H9 (cell line): ENCODE results near the gene GALE. TPM values are rescaled to one million over a fixed set of nuclear protein-coding genes. Genes with fewer than 3 reads are reported as not detected.

Source experiments
- DNase-seq: peaks from one replicate; pipeline ENCODE4 v3.0.0-alpha.2; 2017
- H2AFZ ChIP-seq: one replicate; pipeline ENCODE4 v1.6.1; 2013; ENCODE audit warnings: mild to moderate bottlenecking, low read length, control low read depth, moderate library complexity
- H2AK5ac ChIP-seq: 2 replicates; pipeline ENCODE4 v1.6.1; 2013; ENCODE audit warnings: low read length, control low read depth, mixed read lengths; ENCODE audit not compliant: insufficient read length
- H2BK120ac ChIP-seq: one replicate; pipeline ENCODE4 v1.6.1; 2013; ENCODE audit warnings: low read depth, mild to moderate bottlenecking, low read length, control low read depth, inconsistent platforms; ENCODE audit not compliant: poor library complexity, severe bottlenecking
- H2BK12ac ChIP-seq: 2 replicates; pipeline ENCODE4 v1.6.1; 2013; ENCODE audit warnings: low read length, control low read depth, mixed read lengths, low read depth; ENCODE audit not compliant: insufficient read length
- H2BK15ac ChIP-seq: 2 replicates; pipeline ENCODE4 v1.6.1; 2013; ENCODE audit warnings: low read depth, low read length, control low read depth
- H2BK20ac ChIP-seq: one replicate; pipeline ENCODE4 v1.6.1; 2013; ENCODE audit warnings: low read depth, mild to moderate bottlenecking, low read length, control low read depth, inconsistent platforms; ENCODE audit not compliant: poor library complexity, severe bottlenecking
- H2BK5ac ChIP-seq: 2 replicates; pipeline ENCODE4 v1.6.1; 2013; ENCODE audit warnings: low read length, control low read depth, mixed read lengths; ENCODE audit not compliant: insufficient read length
- H3K14ac ChIP-seq: 2 replicates; pipeline ENCODE4 v1.6.1; 2013; ENCODE audit warnings: low read length, control low read depth; ENCODE audit not compliant: insufficient read depth
- H3K18ac ChIP-seq: 2 replicates; pipeline ENCODE4 v1.6.1; 2013; ENCODE audit warnings: low read depth, mild to moderate bottlenecking, mixed read lengths, low read length, control low read depth; ENCODE audit not compliant: insufficient read length
- H3K23ac ChIP-seq: 2 replicates; pipeline ENCODE4 v1.6.1; 2013; ENCODE audit warnings: low read length, control low read depth, mixed read lengths, low read depth; ENCODE audit not compliant: insufficient read length
- H3K23me2 ChIP-seq: 2 replicates; pipeline ENCODE4 v1.6.1; 2013; ENCODE audit warnings: low read depth, mild to moderate bottlenecking, mixed read lengths, low read length, control low read depth; ENCODE audit not compliant: insufficient read length, poor library complexity, severe bottlenecking
- H3K27ac ChIP-seq: 2 replicates; pipeline ENCODE4 v1.5.1; 2013; ENCODE audit warnings: low read length, control low read depth, mixed read lengths, low read depth; ENCODE audit not compliant: insufficient read length
- H3K27me3 ChIP-seq: 2 replicates; pipeline ENCODE4 v1.6.1; 2013; ENCODE audit warnings: low read length, control low read depth, inconsistent platforms; ENCODE audit not compliant: insufficient read depth
- H3K4ac ChIP-seq: 2 replicates; pipeline ENCODE4 v1.6.1; 2013; ENCODE audit warnings: low read depth, mild to moderate bottlenecking, control low read depth, inconsistent platforms, low read length, moderate library complexity
- H3K4me1 ChIP-seq: 2 replicates; pipeline ENCODE4 v1.6.1; 2013; ENCODE audit warnings: low read length, control low read depth, inconsistent platforms; ENCODE audit not compliant: insufficient read depth
- H3K4me2 ChIP-seq: 2 replicates; pipeline ENCODE4 v1.6.1; 2013; ENCODE audit warnings: low read length, control low read depth, mixed read lengths; ENCODE audit not compliant: insufficient read length, insufficient read depth
- H3K56ac ChIP-seq: 2 replicates; pipeline ENCODE4 v1.6.1; 2013; ENCODE audit warnings: low read depth, mild to moderate bottlenecking, mixed read lengths, low read length, control low read depth; ENCODE audit not compliant: insufficient read length
- H3K79me1 ChIP-seq: 2 replicates; pipeline ENCODE4 v1.6.1; 2013; ENCODE audit warnings: low read depth, mild to moderate bottlenecking, moderate library complexity, low read length, control low read depth, inconsistent platforms; ENCODE audit not compliant: insufficient read depth, poor library complexity, severe bottlenecking
- H3K79me2 ChIP-seq: 2 replicates; pipeline ENCODE4 v1.6.1; 2013; ENCODE audit warnings: low read length, control low read depth, inconsistent platforms; ENCODE audit not compliant: insufficient read depth
- H3K9ac ChIP-seq: 2 replicates; pipeline ENCODE4 v1.6.1; 2013; ENCODE audit warnings: low read length, control low read depth, mixed read lengths; ENCODE audit not compliant: insufficient read length; ENCODE audit errors: extremely low read depth
- H3K9me3 ChIP-seq: one replicate; pipeline ENCODE4 v1.6.1; 2013; ENCODE audit warnings: low read depth, low read length, inconsistent platforms; ENCODE audit not compliant: control insufficient read depth
- H3T11ph ChIP-seq: one replicate; pipeline ENCODE4 v1.6.1; 2013; ENCODE audit warnings: mild to moderate bottlenecking, low read length, control low read depth, inconsistent platforms
- H4K20me1 ChIP-seq: one replicate; pipeline ENCODE4 v1.6.1; 2013; ENCODE audit not compliant: control insufficient read depth, insufficient read length, insufficient read depth
- H4K5ac ChIP-seq: 2 replicates; pipeline ENCODE4 v1.6.1; 2013; ENCODE audit warnings: low read depth, mild to moderate bottlenecking, mixed read lengths, low read length, control low read depth; ENCODE audit not compliant: insufficient read length
- H4K8ac ChIP-seq: replicated peaks from 2 replicates; pipeline ENCODE4 v1.6.1; 2013; ENCODE audit warnings: low read length, control low read depth, mixed read lengths, low read depth; ENCODE audit not compliant: insufficient read length
- H4K91ac ChIP-seq: 2 replicates; pipeline ENCODE4 v1.6.1; 2013; ENCODE audit warnings: low read depth, mild to moderate bottlenecking, moderate library complexity, mixed read lengths, low read length, control low read depth; ENCODE audit not compliant: insufficient read length
- H3K27ac Mint-ChIP-seq, 3 experiments: 2 replicates in 2 of 3; 3 replicates in 1 of 3; pipeline ENCODE4 v1.8.0; 2020 to 2021; ENCODE audit warnings: mixed read lengths in 3 of 3, mild to moderate bottlenecking in 1 of 3, moderate library complexity in 1 of 3
- H3K27me3 Mint-ChIP-seq: 2 replicates; pipeline ENCODE4 v1.8.0; 2021; ENCODE audit warnings: low read depth, mild to moderate bottlenecking, moderate library complexity, mixed read lengths
- H3K36me3 Mint-ChIP-seq, 3 experiments: 2 replicates in 2 of 3; 3 replicates in 1 of 3; pipeline ENCODE4 v1.8.0; 2020 to 2021; ENCODE audit warnings: low read depth in 3 of 3, mixed read lengths in 3 of 3; ENCODE audit not compliant: insufficient read depth in 1 of 3
- H3K4me1 Mint-ChIP-seq, 2 experiments: 2 replicates each; pipeline ENCODE4 v1.8.0; 2020; ENCODE audit warnings: mixed read lengths in 2 of 2
- H3K4me3 Mint-ChIP-seq, 2 experiments: 2 replicates in 1 of 2; 3 replicates in 1 of 2; pipeline ENCODE4 v1.8.0; 2020 to 2021; ENCODE audit warnings: mild to moderate bottlenecking in 2 of 2, mixed read lengths in 2 of 2, moderate library complexity in 1 of 2
- H3K9me3 Mint-ChIP-seq, 2 experiments: 2 replicates in 1 of 2; 3 replicates in 1 of 2; pipeline ENCODE4 v1.8.0; 2020; ENCODE audit warnings: mild to moderate bottlenecking in 2 of 2, mixed read lengths in 2 of 2, moderate library complexity in 1 of 2
- CTCF ChIP-seq: fragments of 200-600 bp; sonication (generic); conservative IDR thresholded peaks from 3 replicates; pipeline ENCODE4 v1.8.0; 2021; ENCODE audit warnings: antibody characterized with exemption, mild to moderate bottlenecking
- WGBS: extraction: QIAGEN DNeasy Blood & Tissue Kit; methylation state at CpG from one replicate; pipeline ENCODE4 v1.1.7; 2013; ENCODE audit warnings: missing lambda C conversion rate, low lambda C conversion rate, mixed read lengths; ENCODE audit not compliant: insufficient read length; ENCODE audit errors: extremely low coverage; 5-methylcytosine and 5-hydroxymethylcytosine counted together
- total RNA-seq: library from RNA; stranded (reverse); gene quantifications from 2 replicates; pipeline ENCODE4 v1.2.1, GENCODE V29; 2021

GALE gene
- total RNA-seq, 1 experiment from 2014 or later = 36.0 TPM

GRCh38 chr1:23756676-23757075 is 43.9 kb downstream of the GALE start:
- Mint-ChIP-seq H3K4me3 (no peak overlapping the region), H3K36me3 (peaks cover 57 to 97% (median 93%) of the 10 kb centered on the region in 3 experiments; a peak in 6 of 7 replicates), H3K4me1 (no peaks in the 10 kb centered on the region), H3K27me3 (no peaks in the 10 kb centered on the region), H3K27ac (no peak overlapping the region), H3K9me3 (no peaks in the 10 kb centered on the region)
- Histone ChIP-seq H2AK5ac (no peak overlapping the region), H3T11ph (no peak overlapping the region), H3K4me2 (no peak overlapping the region), H3K4me1 (no peaks in the 10 kb centered on the region), H2BK12ac (no peak overlapping the region), H4K91ac (no peak overlapping the region), H3K14ac (no peak overlapping the region), H3K23me2 (no peaks in the 10 kb centered on the region), H2BK15ac (no peak overlapping the region), H3K56ac (no peak overlapping the region), H2BK20ac (no peak overlapping the region), H4K20me1 (peaks cover 2% of the 10 kb centered on the region), H3K4ac (no peak overlapping the region), H3K79me1 (no peaks in the 10 kb centered on the region), H2BK5ac (no peak overlapping the region), H3K27me3 (no peaks in the 10 kb centered on the region), H3K9me3 (no peaks in the 10 kb centered on the region), H3K18ac (no peak overlapping the region), H2AFZ (no peak overlapping the region), H4K8ac (no peak overlapping the region), H2BK120ac (no peak overlapping the region), H4K5ac (no peak overlapping the region), H3K79me2 (no peaks in the 10 kb centered on the region), H3K27ac (no peak overlapping the region), H3K23ac (no peak overlapping the region), H3K9ac (no peak overlapping the region)
- WGBS = no CpG with 5 or more reads among the region's 3 CpGs
- no peak for DNase-seq
- TF ChIP-seq CTCF = no peak
